ENCODE measurements around the gene COL5A2.

DNA sequence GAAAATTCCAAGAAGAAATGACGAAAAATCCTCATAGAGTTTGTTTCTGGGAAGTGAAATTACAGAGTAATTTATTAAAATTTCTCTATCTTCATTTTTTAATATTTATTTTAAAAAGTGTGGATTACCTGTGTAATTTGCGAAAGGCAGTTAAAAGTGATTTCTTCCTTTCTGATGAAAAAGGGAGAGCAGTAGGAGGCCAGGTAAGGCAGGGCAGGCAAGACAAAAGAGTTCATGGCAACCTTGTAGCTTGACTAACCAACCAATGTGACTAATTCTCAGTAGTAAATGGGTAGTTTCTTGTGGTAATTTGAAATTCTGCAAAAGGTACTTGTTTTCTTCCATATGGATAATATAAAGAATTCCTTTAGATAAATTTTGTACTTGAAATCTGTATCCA, 34.9 kb upstream of the COL5A2 start:
- TF ChIP-seq, protein P1, sequence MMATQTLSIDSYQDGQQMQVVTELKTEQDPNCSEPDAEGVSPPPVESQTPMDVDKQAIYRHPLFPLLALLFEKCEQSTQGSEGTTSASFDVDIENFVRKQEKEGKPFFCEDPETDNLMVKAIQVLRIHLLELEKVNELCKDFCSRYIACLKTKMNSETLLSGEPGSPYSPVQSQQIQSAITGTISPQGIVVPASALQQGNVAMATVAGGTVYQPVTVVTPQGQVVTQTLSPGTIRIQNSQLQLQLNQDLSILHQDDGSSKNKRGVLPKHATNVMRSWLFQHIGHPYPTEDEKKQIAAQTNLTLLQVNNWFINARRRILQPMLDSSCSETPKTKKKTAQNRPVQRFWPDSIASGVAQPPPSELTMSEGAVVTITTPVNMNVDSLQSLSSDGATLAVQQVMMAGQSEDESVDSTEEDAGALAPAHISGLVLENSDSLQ (IDR thresholded peaks at IDR 0.05), result no peak
- TF ChIP-seq NFRKB (IDR thresholded peaks at IDR 0.05), result no peak
- TF ChIP-seq SP1 (IDR thresholded peaks at IDR 0.05), result no peak
- TF ChIP-seq SUZ12 (IDR thresholded peaks at IDR 0.05), result no peak
